Smooth muscle cell (in vitro differentiated cells): ENCODE results near the gene CADPS. TPM values are rescaled to one million over a fixed set of nuclear protein-coding genes. Genes with fewer than 3 reads are reported as not detected.

Source experiments
- DNase-seq: peaks from one replicate; lab custom pipeline; 2025; ENCODE audit not compliant: unreplicated experiment; lab: John Stamatoyannopoulos, UW
- H2AFZ ChIP-seq: fragments of 200-600 bp; sonication (generic); 2 replicates; pipeline ENCODE4 v1.6.0; 2016; ENCODE audit warnings: antibody characterized with exemption, low read depth, mild to moderate bottlenecking
- H3F3A ChIP-seq: fragments of 200-600 bp; sonication (generic); 2 replicates; pipeline ENCODE4 v1.6.0; 2017; ENCODE audit warnings: antibody characterized with exemption, low read depth
- H3K27ac ChIP-seq: fragments of 200-600 bp; sonication (generic); 2 replicates; pipeline ENCODE4 v1.5.1; 2016; ENCODE audit warnings: low read depth, mild to moderate bottlenecking
- H3K27me3 ChIP-seq: fragments of 200-600 bp; sonication (generic); 2 replicates; pipeline ENCODE4 v1.6.1; 2016; ENCODE audit warnings: low read depth, mild to moderate bottlenecking
- H3K36me3 ChIP-seq: fragments of 200-600 bp; sonication (generic); 2 replicates; pipeline ENCODE4 v1.5.1; 2016; ENCODE audit warnings: low read depth
- H3K4me1 ChIP-seq: fragments of 200-600 bp; sonication (generic); 2 replicates; pipeline ENCODE4 v1.5.1; 2016; ENCODE audit warnings: low read depth
- H3K4me2 ChIP-seq: fragments of 200-600 bp; sonication (generic); 2 replicates; pipeline ENCODE4 v1.6.0; 2016; ENCODE audit warnings: mild to moderate bottlenecking
- H3K4me3 ChIP-seq: fragments of 200-600 bp; sonication (generic); 2 replicates; pipeline ENCODE4 v1.5.1; 2016; ENCODE audit warnings: mild to moderate bottlenecking
- H3K79me2 ChIP-seq: fragments of 200-600 bp; sonication (generic); 2 replicates; pipeline ENCODE4 v1.6.0; 2016; ENCODE audit warnings: low read depth, mild to moderate bottlenecking
- H3K9ac ChIP-seq: fragments of 200-600 bp; sonication (generic); 2 replicates; pipeline ENCODE4 v1.6.0; 2016; ENCODE audit warnings: low read depth
- H3K9me3 ChIP-seq: fragments of 200-600 bp; sonication (generic); replicated peaks from 2 replicates; pipeline ENCODE4 v1.5.1; 2016; ENCODE audit warnings: low read depth
- H4K20me1 ChIP-seq: fragments of 200-600 bp; sonication (generic); 2 replicates; pipeline ENCODE4 v1.6.0; 2016; ENCODE audit warnings: low read depth
- WGBS: methylation state at CpG from one replicate; pipeline ENCODE4 v1.1.7; 2016; ENCODE audit warnings: low lambda C conversion rate; 5-methylcytosine and 5-hydroxymethylcytosine counted together
- polyA plus RNA-seq: library from polyadenylated mRNA; unstranded; fragments of >200 nt; fragmentation: Nextera tagmentation; extraction: Ambion mirVana; gene quantifications from 2 replicates; pipeline ENCODE4 v1.2.1, GENCODE V29; 2016
- total RNA-seq: library from RNA; depleted of rRNA; stranded (reverse); fragments of >200 nt; gene quantifications from 2 replicates; pipeline ENCODE4 v1.2.3, GENCODE V29; 2014
- TF ChIP-seq, protein P1 (sequence below): fragments of 200-600 bp; sonication (generic); IDR thresholded peaks from 2 replicates; pipeline ENCODE4 v1.5.1; 2017; ENCODE audit warnings: borderline replicate concordance, mild to moderate bottlenecking, antibody characterized with exemption; ENCODE audit not compliant: insufficient read depth, poor library complexity, severe bottlenecking

Gene CADPS
- total and polyA plus RNA-seq, 2 experiments from 2014 or later, result 4.4 to 38.4 TPM

DNA sequence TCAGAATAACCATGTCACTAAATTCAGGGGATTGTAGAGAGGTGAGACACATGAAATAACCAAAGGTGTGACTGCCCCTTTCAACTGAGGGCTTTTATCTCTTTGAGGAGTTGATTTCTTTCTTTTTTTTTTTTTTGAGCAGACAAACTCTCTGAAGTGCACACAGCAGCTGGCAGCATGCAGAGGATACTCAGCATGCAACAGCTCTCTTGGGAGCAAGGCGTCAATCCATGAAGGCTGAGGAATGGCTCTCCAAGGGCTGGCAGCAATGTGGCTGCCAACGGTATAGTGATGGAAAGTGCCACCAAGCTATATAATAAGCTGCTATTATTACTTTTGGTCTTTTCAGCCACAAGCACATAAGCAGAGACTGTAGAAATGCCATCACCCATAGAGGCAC lies 275.2 kb downstream of the CADPS start:
- Histone ChIP-seq H3K27me3 (no peaks in the 10 kb centered on the region), H3K36me3 (no peaks in the 10 kb centered on the region), H4K20me1 (no peaks in the 10 kb centered on the region), H3K27ac (no peak overlapping the region), H3F3A (no peaks in the 10 kb centered on the region), H2AFZ (no peak overlapping the region), H3K9ac (no peak overlapping the region), H3K4me3 (no peak overlapping the region), H3K4me2 (no peak overlapping the region), H3K4me1 (peaks cover 12% of the 10 kb centered on the region), H3K9me3 (no peaks in the 10 kb centered on the region), H3K79me2 (no peaks in the 10 kb centered on the region)
- 100% methylated on average over 2 of the region's 2 CpGs for WGBS
- TF ChIP-seq, protein P1, sequence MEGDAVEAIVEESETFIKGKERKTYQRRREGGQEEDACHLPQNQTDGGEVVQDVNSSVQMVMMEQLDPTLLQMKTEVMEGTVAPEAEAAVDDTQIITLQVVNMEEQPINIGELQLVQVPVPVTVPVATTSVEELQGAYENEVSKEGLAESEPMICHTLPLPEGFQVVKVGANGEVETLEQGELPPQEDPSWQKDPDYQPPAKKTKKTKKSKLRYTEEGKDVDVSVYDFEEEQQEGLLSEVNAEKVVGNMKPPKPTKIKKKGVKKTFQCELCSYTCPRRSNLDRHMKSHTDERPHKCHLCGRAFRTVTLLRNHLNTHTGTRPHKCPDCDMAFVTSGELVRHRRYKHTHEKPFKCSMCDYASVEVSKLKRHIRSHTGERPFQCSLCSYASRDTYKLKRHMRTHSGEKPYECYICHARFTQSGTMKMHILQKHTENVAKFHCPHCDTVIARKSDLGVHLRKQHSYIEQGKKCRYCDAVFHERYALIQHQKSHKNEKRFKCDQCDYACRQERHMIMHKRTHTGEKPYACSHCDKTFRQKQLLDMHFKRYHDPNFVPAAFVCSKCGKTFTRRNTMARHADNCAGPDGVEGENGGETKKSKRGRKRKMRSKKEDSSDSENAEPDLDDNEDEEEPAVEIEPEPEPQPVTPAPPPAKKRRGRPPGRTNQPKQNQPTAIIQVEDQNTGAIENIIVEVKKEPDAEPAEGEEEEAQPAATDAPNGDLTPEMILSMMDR, result no peak
- no peak for DNase-seq

DNA sequence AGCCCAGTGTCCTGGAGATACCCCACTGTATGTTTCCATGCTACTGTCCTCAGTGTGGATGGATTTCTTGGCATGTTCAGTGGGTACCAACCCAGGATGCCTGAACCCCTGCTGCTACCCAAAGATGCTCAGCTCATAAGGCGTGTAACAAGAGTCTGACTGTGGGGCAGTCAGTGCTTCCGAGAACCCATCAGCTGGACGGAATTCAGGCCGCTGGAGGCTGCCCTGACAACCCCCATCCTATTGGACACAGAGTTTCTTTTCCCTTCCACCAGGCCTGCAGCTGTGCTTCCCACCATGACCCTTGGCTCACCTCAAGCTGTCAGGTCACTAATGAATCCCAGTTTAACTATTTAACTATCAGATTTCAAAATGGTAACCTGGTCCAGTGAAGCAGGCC lies 277.7 kb downstream of the CADPS start:
- Histone ChIP-seq H3K4me2 (no peak overlapping the region), H3F3A (no peaks in the 10 kb centered on the region), H3K27me3 (no peaks in the 10 kb centered on the region), H3K4me3 (no peak overlapping the region), H3K9ac (no peak overlapping the region), H3K4me1 (no peaks in the 10 kb centered on the region), H2AFZ (no peak overlapping the region), H3K36me3 (no peaks in the 10 kb centered on the region), H4K20me1 (no peaks in the 10 kb centered on the region), H3K9me3 (no peaks in the 10 kb centered on the region), H3K27ac (no peak overlapping the region), H3K79me2 (no peaks in the 10 kb centered on the region)
- WGBS, result 97% methylated on average over 4 of the region's 4 CpGs
- TF ChIP-seq, protein P1, result no peak
- DNase-seq, result no peak

DNA sequence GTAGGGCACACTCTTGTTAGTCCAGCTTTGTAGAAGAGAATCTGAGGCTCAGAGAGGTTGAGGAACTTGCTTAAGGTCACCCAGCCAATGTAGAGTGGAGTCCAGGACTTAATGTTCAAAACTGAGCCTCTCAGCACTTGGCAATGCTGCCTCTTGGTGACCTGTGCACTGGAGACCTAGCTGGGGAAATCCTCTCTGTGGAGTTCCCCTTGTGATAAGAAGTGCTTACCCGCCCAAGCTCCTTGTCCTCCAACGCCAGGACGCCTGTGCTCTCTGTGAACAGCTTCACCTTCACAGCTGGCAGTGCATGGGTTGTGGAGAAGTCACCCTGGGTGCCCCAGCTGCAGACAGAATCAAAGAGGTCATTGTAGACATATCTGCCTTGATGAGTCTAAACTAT lies 282.8 kb downstream of the CADPS start:
- no peak overlapping the region for H3K27ac ChIP-seq
- no peaks in the 10 kb centered on the region for H3K79me2 ChIP-seq
- no peaks in the 10 kb centered on the region for H3K27me3 ChIP-seq
- H2AFZ ChIP-seq, result no peak overlapping the region
- no peaks in the 10 kb centered on the region for H3K36me3 ChIP-seq
- H4K20me1 ChIP-seq, result no peaks in the 10 kb centered on the region
- H3F3A ChIP-seq, result peaks cover 2% of the 10 kb centered on the region
- H3K4me2 ChIP-seq, result no peak overlapping the region
- H3K9me3 ChIP-seq, result no peaks in the 10 kb centered on the region
- 100% methylated on average over 3 of the region's 3 CpGs for WGBS
- H3K4me3 ChIP-seq, result no peak overlapping the region
- H3K9ac ChIP-seq, result no peak overlapping the region
- TF ChIP-seq, protein P1, result no peak
- H3K4me1 ChIP-seq, result no peaks in the 10 kb centered on the region
- no peak for DNase-seq

DNA sequence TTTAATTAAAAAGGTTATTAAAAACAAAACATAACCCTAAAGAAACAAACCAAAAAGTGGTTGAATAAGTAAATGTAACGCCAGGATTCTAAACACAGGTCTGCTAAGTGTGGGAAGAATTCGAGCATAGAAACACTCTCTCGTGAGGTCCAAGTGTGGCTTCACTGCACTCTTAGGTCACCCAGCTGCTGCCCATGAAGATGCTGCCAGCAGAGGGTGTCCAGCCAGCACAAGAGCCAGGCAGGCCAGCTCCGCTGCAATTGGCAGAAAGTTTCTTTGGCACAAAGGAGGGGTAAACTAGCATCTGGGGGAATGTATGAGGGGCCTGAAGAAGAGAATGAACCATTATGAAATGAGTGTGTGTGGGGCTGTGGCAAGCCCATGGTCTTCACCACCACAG lies 286.1 kb downstream of the CADPS start:
- Histone ChIP-seq H4K20me1 (no peaks in the 10 kb centered on the region), H3K27ac (no peak overlapping the region), H3K4me3 (no peak overlapping the region), H3K9ac (no peak overlapping the region), H3K4me2 (no peak overlapping the region), H3K4me1 (no peaks in the 10 kb centered on the region), H2AFZ (no peak overlapping the region), H3K79me2 (no peaks in the 10 kb centered on the region), H3K27me3 (no peaks in the 10 kb centered on the region), H3K9me3 (no peaks in the 10 kb centered on the region), H3K36me3 (no peaks in the 10 kb centered on the region), H3F3A (peaks cover 9% of the 10 kb centered on the region)
- DNase-seq, result no peak
- TF ChIP-seq, protein P1, result no peak
- 90% methylated on average over 4 of the region's 4 CpGs for WGBS
